H1 (cell line): ENCODE measurements around the gene SHISA6. TPM values are rescaled to one million over a fixed set of nuclear protein-coding genes. Genes with fewer than 3 reads are reported as not detected.

Experiments used
- CTCF ChIA-PET: fragments of 300-600 bp; sonication (Branson Sonifier 250); formaldehyde crosslinking; loops from one replicate; lab custom pipeline; 2021; ENCODE audit not compliant: partially characterized antibody; lab: Charles Lee
- POLR2A ChIA-PET: fragments of 300-600 bp; sonication (Branson Sonifier 250); formaldehyde crosslinking; loops from one replicate; lab custom pipeline; 2021; ENCODE audit warnings: inconsistent platforms; ENCODE audit not compliant: partially characterized antibody; lab: Charles Lee
- DNase-seq, 2 experiments: peaks; one replicate each; pipeline versions ENCODE4 v3.0.0 to v3.0.0-alpha.2; 2010 to 2022; ENCODE audit warnings: low spot score in 2 of 2, low read depth in 1 of 2, mixed read lengths in 1 of 2
- FAIRE-seq: peaks from 2 replicates; lab custom pipeline; 2011; peaks lifted over from hg19 to GRCh38; lab: Jason Lieb, UNC
- H2AFZ ChIP-seq: 2 replicates; pipeline ENCODE4 v1.8.1; 2012; ENCODE audit warnings: low read length, inconsistent platforms
- H2AK5ac ChIP-seq: 2 replicates; pipeline ENCODE4 v1.6.1; 2013; ENCODE audit warnings: low read depth, low read length
- H2BK120ac ChIP-seq: replicated peaks from 2 replicates; pipeline ENCODE3; 2013; ENCODE audit warnings: low read depth, low read length, inconsistent platforms
- H2BK12ac ChIP-seq: 2 replicates; pipeline ENCODE4 v1.6.1; 2013; ENCODE audit warnings: low read depth, low read length
- H2BK15ac ChIP-seq: 2 replicates; pipeline ENCODE4 v1.6.1; 2013; ENCODE audit warnings: low read length
- H2BK20ac ChIP-seq: 2 replicates; pipeline ENCODE4 v1.6.1; 2013; ENCODE audit warnings: low read length
- H2BK5ac ChIP-seq: 2 replicates; pipeline ENCODE4 v1.6.1; 2013; ENCODE audit warnings: low read depth, low read length
- H3K14ac ChIP-seq: 2 replicates; pipeline ENCODE4 v1.6.1; 2013; ENCODE audit warnings: inconsistent platforms; ENCODE audit not compliant: insufficient read length
- H3K18ac ChIP-seq: 2 replicates; pipeline ENCODE4 v1.6.1; 2013; ENCODE audit warnings: low read length; ENCODE audit errors: extremely low read depth
- H3K23ac ChIP-seq: 2 replicates; pipeline ENCODE4 v1.6.1; 2013; ENCODE audit warnings: inconsistent platforms; ENCODE audit not compliant: insufficient read length
- H3K23me2 ChIP-seq: 2 replicates; pipeline ENCODE4 v1.6.1; 2013; ENCODE audit warnings: low read depth, low read length
- H3K27ac ChIP-seq: 2 replicates; pipeline ENCODE4 v1.6.1; 2011; ENCODE audit warnings: low read depth, low read length, inconsistent platforms
- H3K27me3 ChIP-seq, 4 experiments: replicated peaks in 1 of 4; 1 replicate in 1 of 4; 2 replicates in 3 of 4; pipeline versions ENCODE4 v1.6.1 to v1.8.1; 2011 to 2013; ENCODE audit warnings: low read length in 3 of 4, mild to moderate bottlenecking in 3 of 4, inconsistent platforms in 2 of 4, mixed read lengths in 2 of 4, moderate library complexity in 1 of 4; ENCODE audit not compliant: control insufficient read depth in 3 of 4, insufficient read depth in 3 of 4; ENCODE audit errors: extremely low read depth in 1 of 4
- H3K36me3 ChIP-seq, 4 experiments: 2 replicates each; pipeline versions ENCODE4 v1.6.1 to v1.8.1; 2011 to 2013; ENCODE audit warnings: mild to moderate bottlenecking in 4 of 4, low read length in 3 of 4, moderate library complexity in 2 of 4, control low read depth in 1 of 4, inconsistent platforms in 1 of 4; ENCODE audit not compliant: insufficient read depth in 4 of 4, control insufficient read depth in 2 of 4
- H3K4ac ChIP-seq: replicated peaks from 2 replicates; pipeline ENCODE3; 2013; ENCODE audit warnings: low read length, low read depth, mixed read lengths, inconsistent platforms; ENCODE audit not compliant: insufficient read length
- H3K4me1 ChIP-seq, 4 experiments: replicated peaks in 1 of 4; 1 replicate in 1 of 4; 2 replicates in 3 of 4; pipeline versions ENCODE4 v1.6.1 to v1.8.1; 2011 to 2013; ENCODE audit warnings: low read length in 3 of 4, inconsistent platforms in 2 of 4, mixed read lengths in 1 of 4; ENCODE audit not compliant: insufficient read depth in 4 of 4, control insufficient read depth in 3 of 4
- H3K4me2 ChIP-seq, 2 experiments: 2 replicates each; pipeline versions ENCODE4 v1.6.1 to v1.8.1; 2011 to 2013; ENCODE audit warnings: low read depth in 2 of 2, low read length in 2 of 2, control low read depth in 1 of 2, inconsistent platforms in 1 of 2, mild to moderate bottlenecking in 1 of 2; ENCODE audit not compliant: insufficient read depth in 1 of 2
- H3K4me3 ChIP-seq, 4 experiments: fragments of 200-600, 300-600 bp in 1 of 4; sonication (generic), shearing (Covaris generic), sonication (Bioruptor Twin) in 1 of 4; 2 replicates each; pipeline versions ENCODE4 v1.5.1 to v1.8.1; 2011 to 2016; ENCODE audit warnings: low read length in 4 of 4, low read depth in 3 of 4, control low read depth in 2 of 4, inconsistent platforms in 2 of 4, mild to moderate bottlenecking in 2 of 4, mixed read lengths in 1 of 4, moderate library complexity in 1 of 4; ENCODE audit not compliant: insufficient read depth in 2 of 4; ENCODE audit errors: extremely low read depth in 1 of 4
- H3K56ac ChIP-seq: replicated peaks from 2 replicates; pipeline ENCODE3; 2013; ENCODE audit warnings: low read depth, mild to moderate bottlenecking, mixed read lengths, low read length, inconsistent platforms; ENCODE audit not compliant: insufficient read length
- H3K79me1 ChIP-seq: 2 replicates; pipeline ENCODE4 v1.6.1; 2013; ENCODE audit warnings: low read depth, low read length, control low read depth
- H3K79me2 ChIP-seq, 2 experiments: 2 replicates each; pipeline versions ENCODE4 v1.6.1 to v1.8.1; 2012 to 2013; ENCODE audit warnings: low read length in 2 of 2, mild to moderate bottlenecking in 2 of 2, inconsistent platforms in 1 of 2; ENCODE audit not compliant: insufficient read depth in 2 of 2, control insufficient read depth in 1 of 2
- H3K9ac ChIP-seq, 4 experiments: replicated peaks in 1 of 4; 1 replicate in 1 of 4; 2 replicates in 3 of 4; pipeline versions ENCODE4 v1.6.1 to v1.8.1; 2011 to 2013; ENCODE audit warnings: low read depth in 3 of 4, low read length in 3 of 4, control low read depth in 2 of 4, mild to moderate bottlenecking in 2 of 4, moderate library complexity in 2 of 4, inconsistent platforms in 1 of 4; ENCODE audit errors: extremely low read depth in 1 of 4
- H3K9me3 ChIP-seq, 2 experiments: 2 replicates each; pipeline versions ENCODE4 v1.6.1 to v1.8.1; 2012 to 2013; ENCODE audit warnings: mild to moderate bottlenecking in 2 of 2, moderate library complexity in 2 of 2, control low read depth in 1 of 2, inconsistent platforms in 1 of 2, low read depth in 1 of 2, low read length in 1 of 2, mixed read lengths in 1 of 2; ENCODE audit not compliant: insufficient read depth in 2 of 2
- H4K20me1 ChIP-seq, 2 experiments: replicated peaks in 1 of 2; 2 replicates each; pipeline versions ENCODE3 to v1.8.1; 2011 to 2013; ENCODE audit warnings: inconsistent platforms in 2 of 2, low read length in 2 of 2, mild to moderate bottlenecking in 1 of 2; ENCODE audit not compliant: insufficient read depth in 2 of 2, control insufficient read depth in 1 of 2
- H4K5ac ChIP-seq: 2 replicates; pipeline ENCODE4 v1.6.1; 2013; ENCODE audit warnings: low read length, low read depth, mixed read lengths, inconsistent platforms; ENCODE audit not compliant: insufficient read length
- H4K8ac ChIP-seq: 2 replicates; pipeline ENCODE4 v1.8.0; 2013; ENCODE audit warnings: mild to moderate bottlenecking, moderate library complexity, low read length, inconsistent platforms; ENCODE audit not compliant: insufficient read depth; ENCODE audit errors: extremely low read depth
- H4K91ac ChIP-seq: replicated peaks from 2 replicates; pipeline ENCODE3; 2013; ENCODE audit warnings: low read length, mixed read lengths, inconsistent platforms; ENCODE audit not compliant: insufficient read length
- BACH1 ChIP-seq: IDR thresholded peaks from 2 replicates; pipeline ENCODE4 v1.6.1; 2012; ENCODE audit warnings: low read length, improper control_type of control experiment
- BCL11A ChIP-seq, 2 experiments: IDR thresholded peaks; one replicate each; pipeline ENCODE4 v1.6.1; 2011; ENCODE audit warnings: low read depth in 2 of 2, low read length in 2 of 2, mild to moderate bottlenecking in 2 of 2
- CEBPB ChIP-seq: IDR thresholded peaks from 2 replicates; pipeline ENCODE4 v1.6.1; 2012; ENCODE audit warnings: low read depth, low read length
- CHD1 ChIP-seq: IDR thresholded peaks from 2 replicates; pipeline ENCODE4 v1.6.1; 2012; ENCODE audit warnings: low read depth, low read length, improper control_type of control experiment
- HDAC2 ChIP-seq, 2 experiments: fragments of 300-600 bp in 1 of 2; sonication (generic) in 1 of 2; IDR thresholded peaks; 2 replicates each; pipeline ENCODE4 v1.6.1; 2011 to 2012; ENCODE audit warnings: low read depth in 2 of 2, low read length in 2 of 2, mild to moderate bottlenecking in 2 of 2, moderate library complexity in 2 of 2, borderline replicate concordance in 1 of 2, inconsistent platforms in 1 of 2
- MAFK ChIP-seq: IDR thresholded peaks from 2 replicates; pipeline ENCODE4 v1.6.1; 2012; ENCODE audit warnings: low read depth, mild to moderate bottlenecking, improper control_type of control experiment, low read length
- PHF8 ChIP-seq: fragments of 200-600 bp; sonication (generic); conservative IDR thresholded peaks from 2 replicates; pipeline ENCODE4 v1.7.1; 2012; ENCODE audit warnings: low read depth, mild to moderate bottlenecking, inconsistent platforms, low read length, moderate library complexity
- POLR2AphosphoS5 ChIP-seq: IDR thresholded peaks from 2 replicates; pipeline ENCODE4 v1.6.1; 2011; ENCODE audit warnings: low read depth, low read length
- RBBP5 ChIP-seq: IDR thresholded peaks from 2 replicates; pipeline ENCODE4 v1.7.1; 2012; ENCODE audit warnings: low read depth, mild to moderate bottlenecking, inconsistent platforms, low read length, moderate library complexity, borderline replicate concordance
- RNF2 ChIP-seq: fragments of 200-900, 300-1000 bp; sonication (generic); IDR thresholded peaks from 2 replicates; pipeline ENCODE4 v1.7.1; 2016; ENCODE audit warnings: borderline replicate concordance, low read depth, mild to moderate bottlenecking, antibody characterized with exemption, low read length; ENCODE audit not compliant: poor library complexity, severe bottlenecking; ENCODE audit errors: missing control alignments
- SP4 ChIP-seq: IDR thresholded peaks from 2 replicates; pipeline ENCODE4 v1.6.1; 2012; ENCODE audit warnings: low read length, inconsistent platforms
- WGBS, 2 experiments: shearing (Covaris generic) in 1 of 2; methylation state at CpG; one replicate each; pipeline versions ENCODE4 v1.1.6 to v1.1.7; 2013 to 2015; ENCODE audit warnings: low lambda C conversion rate in 2 of 2, mixed read lengths in 2 of 2, inconsistent platforms in 1 of 2, low coverage in 1 of 2, missing lambda C conversion rate in 1 of 2; ENCODE audit not compliant: insufficient replicate concordance in 2 of 2, insufficient coverage in 1 of 2, insufficient read length in 1 of 2; ENCODE audit errors: extremely low coverage in 1 of 2, missing lambda C conversion rate in 1 of 2; 5-methylcytosine and 5-hydroxymethylcytosine counted together
- polyA plus RNA-seq, 7 experiments: library from polyadenylated mRNA; depleted of rRNA in 3 of 7; stranded (reverse) in 5 of 7; unstranded in 2 of 7; fragments of >200 nt in 5 of 7; fragments of 200-250 nt in 2 of 7; gene quantifications; 1 replicate in 5 of 7; 2 replicates in 1 of 7; 4 replicates in 1 of 7; pipeline versions ENCODE4 v1.2.1 to v1.2.3, GENCODE V29; 2011 to 2013; ENCODE audit warnings: missing spikeins in 2 of 7, mixed read lengths in 2 of 7
- total RNA-seq: library from RNA; stranded (reverse); fragmentation: NEBNext Ultra II Directional; extraction: Animal tissue kit (Norgen Biotek cat#: 25700); gene quantifications from 2 replicates; pipeline ENCODE4 v1.2.1, GENCODE V29; 2021
- TF ChIP-seq, protein P1 (sequence below): IDR thresholded peaks from 2 replicates; pipeline ENCODE4 v1.6.1; 2011; ENCODE audit warnings: low read depth, mild to moderate bottlenecking, low read length; ENCODE audit not compliant: insufficient read depth

Gene SHISA6
- total and polyA plus RNA-seq, 2 of the 8 experiments (the other 6 are each of a cell fraction or from before 2014, with no cell fraction given) = 2.9 to 4.8 TPM

GRCh38 chr17:11298401-11298800 is 57.4 kb downstream of the SHISA6 start:
- H2BK20ac ChIP-seq = no peak overlapping the region
- H3K4me2 ChIP-seq = no peak overlapping the region
- no peak overlapping the region for H2BK5ac ChIP-seq
- no peak overlapping the region for H4K91ac ChIP-seq
- peaks cover 0 to 2% (median 0%) of the 10 kb centered on the region in 4 experiments; a peak in 1 of 8 replicates for H3K36me3 ChIP-seq
- POLR2A ChIA-PET = no interaction called here
- H2AK5ac ChIP-seq = no peak overlapping the region
- peaks cover 4% of the 10 kb centered on the region; the same call in 1 of the 2 replicates for H3K23me2 ChIP-seq
- H3K9ac ChIP-seq = no peak overlapping the region; a peak in 1 of 7 replicates
- H3K14ac ChIP-seq = no peak overlapping the region
- no peaks in the 10 kb centered on the region for H3K79me2 ChIP-seq
- no peak overlapping the region for H3K27ac ChIP-seq
- H4K8ac ChIP-seq = no peak overlapping the region
- DNase-seq = no peak
- no peaks in the 10 kb centered on the region for H3K79me1 ChIP-seq
- no peaks in the 10 kb centered on the region for H3K4me1 ChIP-seq
- H3K23ac ChIP-seq = no peak overlapping the region
- TF ChIP-seq HDAC2 (IDR thresholded peaks at IDR 0.05; ENCODE audit: borderline replicate concordance in 1 of 2, low read depth in 2 of 2, low read length in 2 of 2) (no peak), RBBP5 (no peak), CHD1 (no peak), RNF2 (no peak), POLR2AphosphoS5 (no peak), SP4 (no peak), BACH1 (no peak), PHF8 (no peak), MAFK (no peak), CEBPB (no peak), BCL11A (IDR thresholded peaks at IDR 0.05; ENCODE audit: low read depth in 2 of 2, low read length in 2 of 2) (no peak)
- TF ChIP-seq, protein P1, sequence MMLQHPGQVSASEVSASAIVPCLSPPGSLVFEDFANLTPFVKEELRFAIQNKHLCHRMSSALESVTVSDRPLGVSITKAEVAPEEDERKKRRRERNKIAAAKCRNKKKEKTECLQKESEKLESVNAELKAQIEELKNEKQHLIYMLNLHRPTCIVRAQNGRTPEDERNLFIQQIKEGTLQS = no peak
- TF ChIP-seq, all 59 proteins: peak for 0
- no peak for FAIRE-seq
- Histone ChIP-seq H3K4ac (no peak overlapping the region), H3K4me3 (no peak overlapping the region), H4K5ac (no peak overlapping the region), H3K56ac (no peak overlapping the region), H2BK12ac (no peak overlapping the region), H3K9me3 (0 out of 4 replicates have a peak, but pooled peaks cover 0 to 4% of the 10 kb centered on the region in 2 experiments), H4K20me1 (peaks cover 0 to 2% of the 10 kb centered on the region in 2 experiments), H2AFZ (no peak overlapping the region), H3K18ac (no peak overlapping the region), H2BK120ac (no peak overlapping the region), H2BK15ac (no peak overlapping the region), H3K27me3 (no peaks in the 10 kb centered on the region)
- CTCF ChIA-PET = interaction anchor here (0.6 to 5.7 kb wide), 22 partner anchors 9 to 647 kb away, joined by 3 to 48 read pairs (median 6); no protein-coding TSS in a partner anchor
- WGBS, 2 experiments = 78% methylated on average over 1 of the region's 1 CpG; no CpG with 5 or more reads in 1 of the 2 experiments
